Hematopoietic multipotent progenitor cell (in vitro differentiated cells): ENCODE data around the gene POLK. TPM values are rescaled to one million over a fixed set of nuclear protein-coding genes. Genes with fewer than 3 reads are reported as not detected.
A peak's percentile ranks its signal among the peaks of the same experiment; 100 is the strongest.
"Not testable (repeated sequence)": the region's sequence is repeated elsewhere in the genome, so short reads cannot be mapped to it uniquely, and the experiment has no call there.

ENCODE experiments used
- DNase-seq, 3 donors: peaks; one replicate each; pipeline ENCODE4 v3.0.0-alpha.2; 2011 to 2015; ENCODE audit warnings: low read depth in 2 of 3, low spot score in 2 of 3
- total RNA-seq: library from RNA; depleted of rRNA; stranded (reverse); fragments of >200 nt; gene quantifications from one replicate; pipeline ENCODE4 v1.2.3, GENCODE V29; 2012

The POLK gene
- total RNA-seq, 1 donor: 11.0 TPM

DNA sequence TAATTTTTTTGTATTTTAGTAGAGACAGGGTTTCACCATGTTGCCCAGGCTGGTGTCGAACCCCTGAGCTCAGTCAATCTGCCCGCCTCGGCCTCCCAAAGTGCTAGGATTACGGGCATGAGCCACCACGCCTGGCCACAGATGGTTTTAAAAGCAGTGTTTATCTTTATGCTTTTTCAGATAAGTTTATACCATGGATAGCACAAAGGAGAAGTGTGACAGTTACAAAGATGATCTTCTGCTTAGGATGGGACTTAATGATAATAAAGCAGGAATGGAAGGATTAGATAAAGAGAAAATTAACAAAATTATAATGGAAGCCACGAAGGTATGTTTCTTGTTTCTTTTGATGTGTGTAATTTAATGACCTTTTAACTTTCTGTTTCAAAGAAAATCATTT is 35.1 kb downstream of the POLK start:
- no peak for DNase-seq

DNA sequence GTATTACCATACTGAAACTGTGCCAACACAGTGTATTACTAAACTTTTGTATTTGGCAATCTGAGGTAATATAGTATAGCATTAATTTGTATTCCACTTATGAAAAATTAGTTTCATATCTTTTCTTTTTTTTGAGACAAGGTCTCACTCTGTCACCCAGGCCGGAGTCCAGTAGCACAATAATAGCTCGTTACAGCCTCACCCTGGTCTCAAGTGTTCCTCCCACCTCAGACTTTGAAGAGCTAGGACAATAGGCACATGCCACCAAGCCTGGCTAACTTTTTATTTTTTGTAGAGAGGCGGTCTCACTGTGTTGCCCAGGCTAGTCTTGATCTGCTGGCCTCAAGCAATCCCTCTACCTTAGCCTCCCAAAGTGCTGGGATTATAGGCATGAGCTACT is 36.1 kb downstream of the POLK start:
- DNase-seq: no peak

DNA sequence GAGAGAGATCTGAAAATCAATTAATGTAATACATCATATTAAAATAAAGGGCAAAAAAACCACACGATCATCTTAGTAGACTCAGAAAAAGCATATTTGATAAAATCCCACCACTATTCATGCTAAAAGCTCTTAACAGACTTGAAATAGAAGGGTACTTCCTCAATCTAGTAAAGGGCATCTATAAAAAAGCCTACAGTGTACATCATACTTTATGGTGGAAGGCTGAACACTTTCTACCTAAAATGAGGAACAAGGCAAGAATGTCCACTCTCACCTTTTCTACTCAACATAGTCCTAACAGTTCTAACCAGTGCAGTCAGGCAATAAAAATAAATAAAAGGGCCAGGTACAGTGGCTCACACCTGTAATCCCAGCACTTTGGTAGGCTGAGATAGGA is 38.9 kb downstream of the POLK start:
- no peak for DNase-seq

DNA sequence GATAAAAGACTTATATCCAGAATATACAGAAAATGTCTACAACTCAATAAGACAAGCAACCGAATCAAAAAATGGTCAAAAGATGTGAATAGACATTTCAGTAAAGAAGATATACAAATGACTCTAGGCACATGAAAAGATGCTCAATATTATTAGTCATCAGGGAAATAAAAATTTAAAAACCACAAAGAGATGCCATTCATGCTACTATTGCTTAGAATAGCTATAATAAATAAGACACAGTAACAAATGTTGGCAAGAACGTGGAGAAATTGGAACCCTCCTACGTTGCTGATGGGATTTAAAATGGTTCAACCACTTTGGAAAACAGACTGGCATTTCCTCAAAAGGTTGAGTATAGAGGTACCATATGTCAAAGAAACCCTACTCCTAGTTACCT is 39.8 kb downstream of the POLK start:
- no peak for DNase-seq

DNA sequence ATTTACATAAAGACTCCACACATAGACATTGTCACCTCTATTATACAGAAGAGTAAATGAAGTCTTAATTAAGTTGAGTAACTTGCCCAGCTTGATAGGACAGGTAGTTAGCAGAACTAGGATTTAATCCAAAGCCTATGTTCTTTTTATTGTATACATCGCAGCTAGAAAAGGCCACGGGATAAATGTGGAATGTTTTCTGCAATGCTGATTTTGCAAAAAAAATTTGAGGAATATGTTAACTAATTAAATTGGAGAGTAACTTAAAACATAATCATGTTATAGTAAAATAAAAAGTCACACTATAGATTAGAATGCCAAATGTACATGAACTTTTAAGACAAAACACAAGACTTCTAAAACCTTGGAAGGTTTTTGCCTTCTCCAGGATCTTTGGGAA is 41.1 kb downstream of the POLK start:
- DNase-seq: no peak

DNA sequence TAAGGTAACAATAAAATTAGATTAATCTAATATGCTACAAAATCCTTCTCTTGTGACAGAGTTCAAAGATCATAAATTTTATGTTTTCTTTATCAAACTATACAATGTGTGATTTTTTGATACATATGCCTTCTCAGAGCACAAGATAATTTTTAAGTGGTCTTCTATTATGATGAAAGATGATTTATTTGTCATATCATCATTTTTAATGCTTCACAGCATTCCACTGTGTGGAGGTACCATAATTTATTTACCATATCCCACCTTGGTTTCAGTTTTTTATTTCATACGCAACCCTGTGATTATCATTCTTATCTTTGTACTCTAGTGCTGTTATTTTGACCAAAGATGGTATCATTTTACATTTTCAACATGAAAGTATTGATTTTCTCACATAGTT is 41.7 kb downstream of the POLK start:
- DNase-seq: no peak

DNA sequence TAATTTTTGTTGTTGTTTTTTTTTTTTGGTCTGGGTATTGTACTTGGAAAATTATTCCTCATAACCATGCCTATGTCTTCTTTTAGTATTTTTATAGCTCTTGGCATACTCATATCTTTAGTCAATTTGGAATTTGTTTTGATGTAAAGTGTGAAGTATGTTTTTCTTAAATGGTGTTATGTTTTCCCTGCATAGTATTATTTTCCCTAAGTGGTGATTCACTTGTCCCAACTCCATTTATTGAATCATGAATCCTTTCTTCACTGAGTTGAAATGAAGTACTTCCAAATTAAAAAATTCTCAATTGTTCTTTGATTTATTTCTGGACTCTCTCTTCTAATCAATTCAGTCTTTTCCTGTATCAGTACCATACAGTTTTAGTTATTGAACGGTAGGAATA is 46.5 kb downstream of the POLK start:
- DNase-seq: no peak

DNA sequence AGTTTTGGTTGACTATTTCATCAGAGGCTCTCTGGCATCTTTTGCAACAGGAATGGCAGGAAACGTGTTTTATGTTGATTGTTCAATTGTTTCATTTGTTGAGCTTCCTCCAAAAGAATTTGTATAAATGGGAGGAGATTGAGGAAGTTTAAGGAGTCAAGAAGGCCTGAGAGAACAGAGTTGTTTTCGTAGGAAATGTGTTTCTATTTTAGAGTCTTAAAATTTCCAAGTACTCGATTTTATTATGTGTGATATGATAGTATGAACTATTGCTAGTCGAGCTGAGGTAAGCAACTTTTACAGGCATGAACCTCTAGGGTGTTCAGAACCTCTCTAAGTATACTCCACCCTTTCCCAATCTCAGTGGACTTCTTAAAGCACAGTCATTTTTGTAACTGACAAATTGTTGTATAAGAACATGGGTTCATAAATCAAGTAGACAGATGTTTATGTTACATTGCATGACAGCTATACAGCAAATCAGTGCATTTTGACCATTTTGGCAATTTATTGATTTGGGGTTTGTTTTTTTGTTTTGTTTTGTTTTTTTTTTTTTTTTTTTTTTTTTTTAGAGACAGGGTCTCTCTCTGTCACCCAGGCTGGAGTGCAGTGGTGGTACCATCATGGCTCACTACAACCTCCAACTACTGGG is 47.4 kb downstream of the POLK start:
- DNase-seq: peak in 1 of 3 donors; percentile 41

DNA sequence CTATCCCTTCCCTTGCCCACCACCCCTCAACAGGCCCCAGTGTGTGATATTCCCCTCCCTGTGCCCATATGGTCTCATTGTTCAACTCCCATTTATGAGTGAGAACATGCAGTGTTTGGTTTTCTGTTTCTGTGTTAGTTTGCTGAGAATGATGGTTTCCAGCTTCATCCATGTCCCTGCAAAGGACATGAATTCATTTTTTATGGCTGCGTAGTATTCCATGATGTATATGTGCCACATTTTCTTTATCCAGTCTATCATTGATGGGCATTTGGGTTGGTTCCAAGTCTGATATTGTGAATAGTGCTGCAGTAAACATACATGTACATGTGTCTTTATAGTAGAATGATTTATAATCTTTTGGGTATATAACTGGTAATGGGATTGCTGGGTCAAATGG is 49.0 kb downstream of the POLK start:
- DNase-seq: not testable (repeated sequence)

DNA sequence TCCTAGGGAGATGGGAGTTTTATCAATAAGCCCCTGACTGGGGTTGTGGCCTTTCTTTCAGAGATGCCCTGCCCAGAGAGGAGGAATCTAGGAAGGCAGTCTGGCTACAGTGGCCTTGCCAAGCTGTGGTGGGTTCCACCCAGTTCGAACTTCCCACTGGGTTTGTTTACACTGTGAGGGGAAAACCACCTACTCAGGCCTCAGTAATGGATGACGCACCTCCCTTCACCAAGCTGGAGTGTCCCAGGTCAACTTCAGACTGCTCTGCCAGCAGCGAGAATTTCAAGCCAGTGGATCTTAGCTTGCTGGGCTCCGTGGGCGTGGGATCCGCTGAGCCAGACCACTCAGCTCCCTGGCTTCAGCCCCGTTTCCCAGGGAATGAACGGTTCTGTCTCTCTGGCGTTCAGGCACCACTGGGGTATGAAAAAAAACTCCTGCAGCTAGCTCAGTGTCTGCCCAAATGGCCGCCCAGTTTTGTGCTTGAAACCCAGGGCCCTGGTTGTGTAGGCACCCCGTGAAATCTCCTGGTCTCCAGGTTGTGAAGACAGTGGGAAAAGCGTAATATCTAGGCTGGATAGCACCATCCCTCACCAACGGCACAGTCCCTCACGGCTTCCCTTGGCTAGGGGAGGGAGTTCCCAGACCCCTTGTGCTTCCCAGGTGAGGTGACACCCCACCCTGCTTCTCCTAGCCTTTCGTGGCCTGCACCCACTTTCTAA is 54.5 kb downstream of the POLK start:
- not testable (repeated sequence) for DNase-seq

DNA sequence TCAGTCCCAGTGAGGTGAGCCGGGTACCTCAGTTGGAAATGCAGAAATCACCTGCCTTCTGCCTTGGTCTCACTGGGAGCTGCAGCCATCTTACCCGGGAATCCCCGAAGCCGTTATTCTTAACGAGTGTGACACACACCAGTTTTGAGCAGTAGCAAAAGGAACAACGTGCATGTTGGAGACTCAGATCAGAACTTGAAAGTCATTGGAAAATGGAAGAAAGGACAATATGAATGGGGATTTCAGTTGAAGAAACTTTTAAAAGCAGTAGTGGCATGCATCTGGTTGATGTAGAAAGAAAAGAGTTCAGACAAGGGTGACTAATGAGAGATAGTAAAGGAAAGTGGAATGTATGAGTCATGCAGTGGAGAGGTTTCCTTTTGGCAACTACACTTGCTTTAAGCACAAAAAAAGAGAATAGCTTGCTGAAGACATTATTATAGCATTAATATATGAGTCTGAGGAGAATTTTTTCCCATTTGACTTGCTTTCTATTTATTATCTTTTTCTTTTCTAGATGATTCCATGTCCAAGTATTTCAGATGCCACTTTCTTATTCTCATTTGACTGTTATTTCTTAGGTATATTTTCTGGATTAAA is 55.1 kb downstream of the POLK start:
- peak in 2 of 3 donors; percentile 86 to 91 for DNase-seq

DNA sequence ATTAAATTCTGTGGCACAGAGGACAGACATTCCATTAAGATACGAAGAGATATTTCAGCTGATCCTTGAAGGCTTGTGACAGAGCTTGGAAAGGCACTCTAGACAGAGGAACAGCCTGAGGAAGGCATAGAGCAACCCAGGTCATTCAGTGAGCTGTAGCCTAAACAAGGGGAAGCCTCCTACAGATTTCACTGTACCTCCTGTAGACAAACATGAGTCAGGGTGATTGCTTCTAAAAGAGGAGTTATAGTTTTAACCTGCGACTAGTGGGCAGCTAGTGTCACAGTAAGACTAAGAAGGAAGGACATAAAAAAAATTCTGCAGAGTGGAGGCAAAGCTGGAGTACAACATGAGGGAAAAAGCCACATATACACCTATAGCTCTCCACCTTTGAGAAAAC is 56.0 kb downstream of the POLK start:
- peak in 1 of 3 donors; percentile 17 for DNase-seq

DNA sequence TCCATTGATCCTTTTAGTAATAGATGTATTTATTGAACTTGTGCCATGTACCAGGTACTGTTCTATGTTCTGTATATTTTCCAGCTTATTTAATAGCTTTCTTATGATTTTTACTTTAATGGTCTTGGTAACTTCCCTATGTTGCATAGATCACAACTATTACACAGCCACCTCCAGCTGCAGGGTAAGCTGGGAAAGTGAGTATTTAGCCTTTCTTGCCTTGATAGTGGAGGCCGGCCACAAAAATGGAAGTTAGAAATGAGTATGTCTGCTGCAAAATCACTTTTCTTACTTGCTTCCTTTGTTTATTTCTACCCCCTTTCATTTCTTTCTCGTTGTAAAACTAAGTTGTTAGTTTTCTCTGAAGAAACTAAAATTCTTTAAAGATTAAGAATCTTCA is 56.5 kb downstream of the POLK start:
- peak in 1 of 3 donors; percentile 22 for DNase-seq

DNA sequence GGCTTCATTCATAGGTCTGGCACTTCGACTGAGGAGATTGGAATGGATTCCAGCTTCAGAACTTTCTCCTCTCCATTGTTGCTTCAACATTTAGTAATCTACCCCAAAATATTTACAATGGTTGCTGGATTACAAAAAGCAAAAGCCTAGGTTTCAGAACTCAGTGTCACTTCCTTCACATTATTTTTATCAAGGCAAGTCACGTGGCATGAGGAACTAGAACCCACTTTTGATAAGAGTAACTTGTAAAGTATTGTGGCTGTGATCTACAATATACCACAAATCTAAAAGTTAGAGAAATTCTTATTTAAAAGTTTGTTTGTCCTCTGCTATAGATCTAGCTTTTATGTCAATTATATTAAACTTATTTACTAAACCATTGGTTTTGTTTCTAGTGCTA is 59.9 kb downstream of the POLK start:
- peak in 1 of 3 donors; percentile 48 for DNase-seq

DNA sequence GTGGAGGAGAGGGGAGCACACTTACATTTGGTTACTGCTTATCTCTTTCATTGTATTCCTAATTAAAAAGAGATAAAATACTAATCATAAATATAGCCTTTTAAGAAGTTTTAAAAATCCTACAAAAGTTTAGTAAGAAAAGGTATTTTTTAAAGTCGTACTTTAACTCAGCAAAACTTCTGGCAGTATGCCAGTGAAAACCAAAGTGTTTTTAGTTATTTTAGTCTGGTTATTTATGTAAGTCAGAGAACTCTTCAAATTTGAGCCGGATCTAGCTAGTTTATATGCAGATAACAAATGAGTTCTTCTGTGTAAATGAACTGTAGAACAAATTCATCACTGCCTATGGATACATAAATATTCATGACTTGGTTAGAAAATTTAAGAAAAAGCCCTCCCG is 63.1 kb downstream of the POLK start:
- DNase-seq: peak in 1 of 3 donors; percentile 52

DNA sequence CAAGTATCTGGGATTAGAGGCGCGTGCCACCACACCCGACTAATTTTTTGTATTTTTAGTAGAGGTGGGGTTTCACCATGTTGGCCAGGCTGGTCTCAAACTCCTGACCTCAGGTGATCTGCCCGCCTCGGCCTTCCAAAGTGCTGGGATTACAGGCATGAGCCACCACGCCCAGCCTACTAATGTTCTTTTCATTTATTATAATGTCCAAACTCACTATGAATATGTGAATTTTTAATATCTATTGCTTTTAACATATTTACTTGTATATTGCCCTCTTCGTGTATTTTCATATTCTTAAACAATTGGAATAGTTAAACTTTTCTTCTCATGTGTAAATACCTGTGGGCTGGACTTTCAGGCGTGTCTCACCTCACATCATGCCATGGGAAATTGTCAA is 66.6 kb downstream of the POLK start:
- DNase-seq: not testable (repeated sequence)

DNA sequence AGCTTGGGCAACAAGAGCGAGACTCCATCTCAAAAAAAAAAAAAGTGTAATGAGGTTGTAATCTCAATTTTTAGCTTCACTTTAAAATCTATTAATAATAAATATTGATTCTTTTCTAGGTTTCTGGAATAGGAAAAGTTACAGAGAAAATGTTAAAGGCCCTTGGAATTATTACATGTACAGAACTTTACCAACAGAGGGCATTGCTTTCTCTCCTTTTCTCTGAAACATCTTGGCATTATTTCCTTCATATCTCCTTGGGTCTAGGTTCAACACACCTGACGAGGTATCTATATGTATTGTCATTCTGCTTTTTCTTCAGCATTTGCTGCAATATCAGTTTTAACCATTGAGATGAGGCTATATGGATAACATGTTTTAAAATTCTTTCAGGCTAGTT is 73.0 kb downstream of the POLK start:
- DNase-seq: no peak

DNA sequence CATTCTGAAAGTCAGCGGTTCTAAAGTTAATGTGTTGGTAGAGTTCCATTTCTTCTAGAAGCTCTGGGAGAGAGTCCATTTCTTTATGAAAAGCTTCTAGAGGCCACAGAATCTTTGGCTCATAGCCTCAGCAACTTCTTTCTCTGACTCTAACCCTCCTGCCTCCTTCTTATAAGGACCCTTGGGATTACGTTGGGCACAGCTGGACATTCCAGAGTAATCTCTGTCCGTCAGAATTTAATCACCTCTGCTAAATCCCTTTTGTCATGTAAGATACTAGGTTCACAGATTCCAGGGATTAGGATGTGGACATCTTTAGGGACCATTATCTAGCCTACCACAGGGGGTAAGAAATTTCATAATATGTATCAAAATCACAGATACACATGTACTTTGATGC is 77.0 kb downstream of the POLK start:
- no peak for DNase-seq

DNA sequence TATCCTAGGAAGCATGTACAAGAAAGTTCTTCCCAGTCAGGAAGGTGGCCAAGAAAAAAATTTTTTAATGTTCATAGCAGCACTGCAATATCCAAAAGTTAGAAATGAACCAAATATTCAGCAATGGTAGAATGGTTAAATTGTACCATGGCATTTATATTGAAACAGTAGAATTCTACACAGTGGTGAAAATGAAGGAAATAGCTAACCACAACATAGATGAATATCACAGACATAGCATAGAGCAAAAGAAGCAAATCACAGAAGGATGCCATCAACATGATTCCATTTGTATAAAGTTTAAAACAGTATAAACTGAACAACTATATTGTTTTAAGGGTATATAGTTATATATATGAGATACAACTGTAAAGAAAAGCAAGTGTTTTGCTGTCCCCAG is 88.8 kb downstream of the POLK start:
- DNase-seq: no peak

DNA sequence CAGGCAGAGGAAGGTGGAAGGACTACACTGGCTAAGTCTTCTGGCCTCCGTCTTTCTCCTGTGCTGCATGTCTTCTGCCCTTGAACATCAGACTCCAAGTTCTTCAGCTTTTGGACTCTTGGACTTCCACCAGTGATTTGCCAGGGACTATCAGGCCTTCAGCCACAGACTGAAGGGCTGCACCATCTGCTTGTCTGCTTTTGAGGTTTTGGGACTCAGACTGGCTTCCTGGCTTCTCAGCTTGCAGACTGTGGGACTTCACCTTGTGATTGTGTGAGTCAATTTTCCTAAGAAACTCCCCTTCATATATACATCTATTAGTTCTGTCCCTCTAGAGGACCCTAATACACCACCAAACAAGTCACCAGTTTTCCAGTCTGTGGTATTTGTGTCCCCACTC is 89.9 kb downstream of the POLK start:
- no peak for DNase-seq

DNA sequence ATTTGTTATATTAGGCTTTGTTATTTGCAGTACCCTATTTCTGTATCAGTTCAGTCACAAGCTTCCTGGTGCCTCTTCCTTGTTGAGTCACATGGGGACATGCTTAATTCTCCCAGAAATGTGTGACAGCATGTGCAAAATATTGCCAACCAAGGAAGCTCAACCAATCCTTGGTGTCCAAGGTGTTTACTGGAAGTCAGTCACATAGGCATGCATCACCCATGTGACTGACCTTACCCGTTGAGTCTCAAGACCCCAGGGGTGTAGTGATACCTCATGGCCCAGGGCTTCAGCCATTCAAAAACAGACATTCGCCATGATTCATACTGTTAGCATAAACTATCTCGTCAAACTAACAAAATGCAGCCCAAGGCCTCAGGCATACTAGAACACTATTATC is 90.3 kb downstream of the POLK start:
- no peak for DNase-seq

DNA sequence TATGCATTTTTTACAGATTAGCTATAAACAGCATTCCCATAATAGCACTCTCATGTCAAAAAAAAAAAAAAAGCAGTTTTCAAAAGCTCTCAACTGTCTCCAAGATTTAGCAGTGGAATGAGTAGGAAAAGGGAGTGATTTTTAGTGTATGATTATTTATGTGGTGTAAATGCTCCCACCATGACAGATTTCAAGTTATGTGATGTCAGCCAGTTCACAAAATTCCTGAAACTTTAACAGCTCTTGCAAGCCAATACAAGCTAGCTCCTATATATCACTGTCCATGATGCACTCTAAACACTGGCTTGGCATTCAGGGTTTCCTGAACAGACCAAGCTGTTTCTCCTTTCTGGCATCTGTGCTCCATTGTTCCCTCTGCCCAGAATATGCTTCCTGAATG is 91.7 kb downstream of the POLK start:
- no peak for DNase-seq
